HG03520 (cell line): ENCODE measurements around the gene MAPK10.

Experiments
- ATAC-seq: cut with Tn5 transposase; IDR thresholded peaks from one replicate; pipeline ENCODE4 v1.9.1; 2021; ENCODE audit warnings: mild to moderate bottlenecking, moderate library complexity; ENCODE audit not compliant: unreplicated experiment

MAPK10 gene

GRCh38 chr4:86280246-86280645 is 79.6 kb downstream of the MAPK10 start:
- ATAC-seq: no peak

GRCh38 chr4:86279293-86279960 is 80.4 kb downstream of the MAPK10 start:
- no peak for ATAC-seq

- no peak for ATAC-seq
These were observed 81.7 kb downstream of the MAPK10 start for GRCh38 chr4:86278126-86278525.

GRCh38 chr4:86274642-86275041 is 85.2 kb downstream of the MAPK10 start:
- ATAC-seq: no peak

- ATAC-seq: no peak
These were observed 87.2 kb downstream of the MAPK10 start for GRCh38 chr4:86272669-86273068.

GRCh38 chr4:86271057-86271456 is 88.8 kb downstream of the MAPK10 start:
- no peak for ATAC-seq

- no peak for ATAC-seq
These were observed 90.5 kb downstream of the MAPK10 start for GRCh38 chr4:86269354-86269753.

- ATAC-seq: no peak
These were observed 95.6 kb downstream of the MAPK10 start for GRCh38 chr4:86264241-86264640.

- no peak for ATAC-seq
These were observed 98.2 kb downstream of the MAPK10 start for GRCh38 chr4:86261636-86262035.

- no peak for ATAC-seq
These were observed 103.8 kb downstream of the MAPK10 start for GRCh38 chr4:86256086-86256485.

GRCh38 chr4:86250619-86251018 is 109.2 kb downstream of the MAPK10 start:
- ATAC-seq: no peak

- ATAC-seq: no peak
These were observed 109.8 kb downstream of the MAPK10 start for GRCh38 chr4:86250006-86250405.

- ATAC-seq: no peak
These were observed 110.8 kb downstream of the MAPK10 start for GRCh38 chr4:86249074-86249473.

- ATAC-seq: no peak
These were observed 111.9 kb downstream of the MAPK10 start for GRCh38 chr4:86247906-86248305.

- ATAC-seq: no peak
These were observed 112.5 kb downstream of the MAPK10 start for GRCh38 chr4:86247320-86247719.

- peak; percentile 50 for ATAC-seq
These were observed 116.1 kb downstream of the MAPK10 start for GRCh38 chr4:86243750-86244149.

- no peak for ATAC-seq
These were observed 117.2 kb downstream of the MAPK10 start for GRCh38 chr4:86242677-86243076.

- ATAC-seq: no peak
These were observed 124.3 kb downstream of the MAPK10 start for GRCh38 chr4:86235549-86235948.

- no peak for ATAC-seq
These were observed 126.2 kb downstream of the MAPK10 start for GRCh38 chr4:86233681-86234080.

- ATAC-seq: no peak
These were observed 126.8 kb downstream of the MAPK10 start for GRCh38 chr4:86233090-86233489.

- ATAC-seq: peak; percentile 74
These were observed 136.4 kb downstream of the MAPK10 start for GRCh38 chr4:86223472-86223871.

GRCh38 chr4:86221002-86221401 is 138.9 kb downstream of the MAPK10 start:
- ATAC-seq: no peak

- ATAC-seq: no peak
These were observed 139.7 kb downstream of the MAPK10 start for GRCh38 chr4:86220121-86220520.
